T-helper 1 cell treated with Interleukin-12 subunit alpha and Interleukin-12 subunit beta and Interleukin-4 antibody, amounts not matched to agents 30 ng/mL and 1 ng/mL, for 36 hours (primary cell): ENCODE data around the gene COPZ2. TPM values are rescaled to one million over a fixed set of nuclear protein-coding genes. Genes with fewer than 3 reads are reported as not detected.
"Not testable (repeated sequence)": the region's sequence is repeated elsewhere in the genome, so short reads cannot be mapped to it uniquely, and the experiment has no call there.

Source experiments
- intact Hi-C: fragments of 100-400 bp; cut with micrococcal nuclease; formaldehyde crosslinking; loops from one replicate; pipeline ENCODE4 v1.15.1; 2024
- total RNA-seq: library from RNA; stranded (reverse); gene quantifications from 2 replicates; pipeline ENCODE4 v1.2.3, GENCODE V29; 2022

Gene COPZ2
- total RNA-seq, 1 donor from 2014 or later = 4.7 TPM

DNA sequence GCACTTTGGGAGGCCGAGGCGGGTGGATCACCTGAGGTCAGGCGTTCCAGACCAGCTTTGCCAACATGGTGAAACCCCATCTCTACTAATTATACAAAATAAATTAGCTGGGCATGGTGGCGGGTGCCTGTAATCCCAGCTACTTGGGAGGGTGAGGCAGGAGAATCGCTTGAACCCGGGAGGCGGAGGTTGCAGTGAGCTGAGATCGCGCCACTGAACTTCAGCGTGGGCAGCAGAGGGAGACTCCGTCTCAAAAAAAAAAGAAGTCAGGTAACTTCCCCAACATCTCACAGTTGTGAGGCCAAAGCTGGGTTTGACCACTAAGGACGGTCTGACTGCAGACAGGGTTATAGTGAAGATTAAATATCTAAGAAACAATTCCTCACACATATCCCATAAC lies 2.9 kb downstream of the COPZ2 start:
- intact Hi-C loops = not testable (repeated sequence)

DNA sequence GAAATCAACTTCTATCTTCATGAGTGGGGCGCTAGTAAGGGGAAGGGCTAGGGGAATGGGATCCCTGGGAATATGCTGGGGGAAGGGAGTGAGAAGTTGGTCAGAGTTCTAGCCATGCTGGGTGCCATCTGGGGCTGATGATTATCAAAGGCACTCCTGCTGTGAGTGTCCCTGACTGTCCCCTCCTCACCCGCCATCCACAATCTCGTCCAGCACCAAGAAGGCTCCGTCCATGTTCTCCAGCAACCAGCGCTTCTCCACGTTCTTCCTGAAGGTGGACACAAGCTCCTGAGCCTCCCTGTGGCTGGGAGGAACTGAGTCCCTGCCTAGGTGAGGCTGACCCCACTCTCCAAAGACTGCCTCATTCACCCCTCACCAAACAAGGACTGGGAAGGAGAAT lies 5.6 kb downstream of the COPZ2 start:
- intact Hi-C loops = no loop called here

DNA sequence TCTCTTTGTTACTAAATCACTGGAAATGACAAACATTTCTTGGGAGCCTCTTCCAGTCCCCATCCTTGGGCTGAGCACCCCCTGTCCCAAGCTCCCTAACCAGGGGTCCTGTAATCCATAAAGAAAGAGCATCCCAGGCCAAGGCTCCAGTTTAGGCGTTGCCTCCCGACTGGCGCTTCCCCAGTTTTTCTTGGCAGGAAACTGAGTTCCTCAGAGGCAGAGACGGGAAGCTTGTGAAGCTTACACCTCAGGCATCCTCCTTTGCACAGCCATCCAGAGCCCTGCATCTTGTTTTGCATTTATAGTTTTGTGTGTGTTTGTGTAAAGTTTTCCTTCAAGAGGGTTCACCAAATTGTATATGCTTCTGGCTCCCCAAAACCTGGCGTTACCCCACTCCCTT lies 7.1 kb downstream of the COPZ2 start:
- intact Hi-C loops = no loop called here

DNA sequence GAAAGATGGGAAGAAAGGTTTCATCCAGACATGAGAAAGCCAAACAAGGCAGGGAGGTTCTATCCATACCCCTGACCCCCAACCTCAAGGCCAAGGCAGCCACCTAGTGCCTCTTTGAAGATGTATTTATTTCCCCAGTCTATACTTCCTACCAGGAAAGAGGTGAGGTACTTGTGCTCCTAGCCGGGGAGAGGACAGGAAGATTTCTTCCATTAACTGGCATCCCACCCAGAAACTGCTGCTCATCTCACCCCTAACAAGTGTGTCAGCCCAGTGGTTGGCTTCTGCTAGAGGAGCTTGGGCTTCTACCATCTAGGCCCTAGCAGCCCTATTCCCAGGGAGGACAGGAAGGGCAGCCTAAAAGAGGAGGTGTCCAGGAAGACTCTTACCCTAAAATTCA lies 8.9 kb downstream of the COPZ2 start:
- intact Hi-C loops = loop anchor here (5.0 kb wide), 2 partner anchors 269 to 564 kb away; partner anchors contain the start of genes HOXB3 and HOXB5

DNA sequence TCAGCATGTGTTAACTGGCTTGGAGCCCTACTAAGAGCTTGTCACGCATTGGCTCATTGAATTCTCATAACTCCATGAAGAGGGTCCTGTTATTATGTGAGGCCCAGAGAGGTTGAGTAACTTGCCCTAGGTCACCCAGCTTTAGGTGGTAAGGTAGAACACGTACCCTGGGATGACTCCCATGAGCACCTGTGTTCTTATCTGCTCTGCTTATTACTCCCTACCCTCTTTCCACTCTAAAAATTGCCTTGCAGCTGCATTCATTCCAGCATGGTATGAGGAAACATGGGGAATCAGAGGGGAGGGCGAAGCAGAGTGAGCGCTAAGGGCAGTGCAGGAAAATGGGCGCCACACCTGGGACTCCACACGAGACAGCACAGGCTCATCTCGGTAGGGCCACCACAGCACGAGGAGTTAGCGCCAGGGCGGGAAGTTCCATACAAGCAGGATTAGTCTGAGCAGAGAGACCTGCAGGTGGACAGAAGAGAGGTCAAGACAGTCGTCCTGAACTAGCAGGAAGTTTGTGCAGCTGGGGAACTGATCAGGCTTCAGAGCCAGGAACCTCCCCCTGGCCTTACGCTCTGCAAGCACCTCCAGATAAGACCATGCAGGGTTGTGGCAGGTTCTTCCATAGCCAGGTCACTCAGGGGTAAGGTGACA lies 10.1 kb downstream of the COPZ2 start:
- intact Hi-C loops = loop anchor here (5.0 kb wide), 2 partner anchors 270 to 565 kb away; partner anchors contain the start of genes HOXB3 and HOXB5

DNA sequence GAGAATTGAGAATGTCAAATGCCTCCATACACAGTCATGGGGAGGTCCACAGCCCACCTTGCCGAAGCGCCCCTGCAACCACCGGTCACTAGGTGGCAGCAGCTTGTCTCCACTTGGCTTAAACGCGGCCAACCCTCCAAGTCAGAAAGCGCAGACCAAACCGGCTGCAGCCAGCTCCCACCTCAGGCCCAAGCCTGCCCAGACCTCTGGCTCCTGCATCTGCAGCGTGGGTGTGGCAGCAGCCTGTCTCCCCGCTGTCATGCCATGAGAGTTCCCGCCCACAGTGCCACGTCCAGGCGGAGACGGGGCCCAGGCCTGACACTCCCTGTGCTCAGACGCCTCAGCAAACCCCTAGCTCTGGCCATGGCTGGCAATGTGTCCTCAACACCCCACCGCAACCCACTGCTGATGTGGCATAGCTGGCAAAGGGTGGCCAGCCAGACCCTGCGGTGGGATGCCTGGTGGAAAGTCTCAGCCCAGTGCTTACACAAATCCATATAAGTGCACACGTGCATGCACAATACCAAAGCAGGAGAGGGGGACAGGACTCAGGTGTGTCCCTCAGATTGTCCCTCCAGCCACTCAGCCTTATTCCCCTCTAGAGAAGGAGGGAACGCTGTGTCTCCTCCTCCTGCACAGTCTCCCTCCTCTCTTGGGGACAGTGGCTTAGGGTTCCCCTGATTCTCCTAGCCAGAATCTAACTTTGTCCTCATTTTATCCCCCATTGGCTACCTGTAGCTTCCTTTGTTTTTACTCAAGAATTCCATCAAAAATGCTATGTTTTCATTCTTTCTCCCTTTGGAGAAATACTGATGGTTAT lies 10.9 kb downstream of the COPZ2 start:
- intact Hi-C loops = loop anchor here (1.0 to 5.0 kb wide), 3 partner anchors 271 to 592 kb away; partner anchors contain the start of genes HOXB3 and HOXB5

DNA sequence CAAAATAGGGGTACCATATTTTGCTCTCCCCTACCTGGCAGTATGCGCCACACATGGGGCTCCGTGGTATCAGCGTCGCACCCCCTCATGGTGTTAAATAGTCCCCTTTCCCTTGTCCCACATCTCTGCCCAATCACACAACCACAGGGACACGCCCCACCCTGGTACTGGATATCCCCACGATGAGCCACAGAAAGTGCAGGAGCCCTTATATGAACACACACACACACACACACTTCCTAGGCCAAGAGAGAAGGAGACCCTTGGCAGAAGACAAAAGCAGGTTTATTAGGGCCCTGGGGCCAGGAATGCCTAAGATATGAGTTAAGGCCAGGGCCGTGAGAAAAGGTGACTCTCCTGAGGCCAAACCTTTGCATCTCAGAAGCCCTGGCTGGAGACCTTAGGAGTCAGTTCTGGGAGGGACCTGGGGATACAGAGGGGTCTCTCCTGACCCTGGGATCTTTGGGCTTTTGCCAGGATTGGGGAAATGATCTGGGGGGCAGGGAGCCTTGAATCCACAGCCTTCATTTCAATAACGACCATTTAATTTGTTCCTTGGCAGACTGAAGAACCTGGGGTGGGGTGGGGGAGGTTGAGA lies 11.6 kb downstream of the COPZ2 start:
- intact Hi-C loops = loop anchor here (1.0 to 5.0 kb wide), 16 partner anchors 11 to 866 kb away; partner anchors contain the start of genes ATP5MC1, CBX1, CDK5RAP3 and COPZ2

DNA sequence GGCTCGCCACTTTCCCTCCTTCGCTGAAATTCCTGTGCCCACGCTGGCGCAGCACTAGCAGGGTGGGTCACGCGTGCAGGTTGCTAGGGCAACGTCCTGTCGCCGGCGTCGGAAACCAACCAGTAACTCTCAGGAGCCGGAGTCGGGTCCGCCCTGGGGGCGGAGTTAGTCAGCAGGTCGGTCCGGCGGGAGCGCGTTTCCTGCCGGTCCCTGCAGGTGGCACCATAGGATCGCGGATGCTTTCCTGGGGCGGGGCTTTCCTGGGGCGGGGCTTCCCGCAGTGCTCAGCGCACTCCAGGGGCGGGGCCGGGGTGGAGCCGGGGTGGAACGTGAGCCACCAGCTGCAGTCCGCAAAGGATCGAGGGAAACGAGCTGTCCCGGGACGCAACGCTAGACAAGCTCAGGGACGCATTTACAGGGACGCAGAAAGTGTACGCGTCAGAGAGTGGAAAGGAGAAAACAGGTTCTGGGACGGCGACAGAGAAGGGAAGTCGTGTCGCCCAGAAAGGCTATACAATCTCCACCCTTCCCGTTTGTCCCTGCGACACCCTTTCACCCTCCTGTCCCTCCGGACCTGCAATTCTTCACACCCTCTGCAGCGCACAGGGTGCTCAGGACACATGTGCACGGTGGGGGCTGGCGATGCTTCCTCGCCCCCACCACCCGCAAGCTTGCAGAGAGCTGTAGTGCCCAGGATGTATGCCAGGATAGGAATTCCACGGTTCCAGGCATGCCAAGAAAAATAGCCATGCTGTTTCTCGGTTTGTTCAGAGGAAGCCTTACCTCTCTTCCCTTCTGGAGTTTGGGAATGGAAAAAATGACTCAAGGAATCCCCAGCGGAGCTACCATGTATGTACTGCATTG lies 12.3 kb downstream of the COPZ2 start:
- intact Hi-C loops = loop anchor here (1.0 to 5.0 kb wide), 15 partner anchors 12 to 867 kb away; partner anchors contain the start of genes ATP5MC1, CBX1, CDK5RAP3 and COPZ2

DNA sequence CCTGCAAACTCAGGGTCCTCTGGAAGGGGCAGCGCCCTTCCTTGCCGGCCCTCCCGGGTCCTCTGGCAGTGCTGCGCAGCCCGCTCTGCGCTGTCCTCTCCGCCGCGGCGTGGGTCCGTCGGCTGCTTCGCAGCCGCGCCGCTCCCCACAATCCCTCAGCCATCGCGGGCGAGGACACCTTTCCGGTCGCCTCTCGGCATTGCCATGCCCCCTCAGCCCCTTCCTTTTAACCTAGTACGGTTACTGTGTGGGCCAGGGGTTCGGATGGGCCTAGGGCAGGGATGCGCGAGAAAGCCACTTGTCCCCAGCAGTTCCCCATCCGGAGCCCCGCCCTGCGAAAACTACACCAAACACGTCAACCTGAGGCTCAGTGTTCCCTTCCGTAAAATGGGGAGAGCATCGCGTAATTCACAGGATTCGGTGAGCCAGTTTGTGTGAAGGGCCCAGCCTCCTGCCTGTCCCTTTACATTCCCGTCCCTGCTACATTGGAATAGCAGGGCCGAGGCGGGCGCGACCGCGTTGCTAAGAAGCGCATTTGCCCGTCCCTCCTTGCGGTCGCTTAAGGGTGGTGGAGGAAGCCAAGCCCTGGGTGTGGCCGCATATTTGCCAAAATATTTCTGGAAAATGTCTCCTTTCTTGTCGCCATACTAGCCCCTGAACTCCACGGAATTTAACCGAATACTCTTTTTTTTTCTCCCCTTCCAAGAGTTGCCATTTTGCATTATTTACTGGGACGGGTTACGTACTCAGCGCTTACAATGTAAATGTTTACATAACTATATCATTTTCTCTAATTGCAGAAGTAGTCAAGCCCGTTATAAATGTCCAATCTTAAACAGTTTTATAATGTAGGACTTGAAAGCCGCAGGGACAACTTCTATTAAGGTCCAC lies 13.2 kb downstream of the COPZ2 start:
- intact Hi-C loops = loop anchor here (1.0 to 5.0 kb wide), 17 partner anchors 13 to 868 kb away; partner anchors contain the start of genes ATP5MC1, CBX1, CDK5RAP3 and COPZ2

DNA sequence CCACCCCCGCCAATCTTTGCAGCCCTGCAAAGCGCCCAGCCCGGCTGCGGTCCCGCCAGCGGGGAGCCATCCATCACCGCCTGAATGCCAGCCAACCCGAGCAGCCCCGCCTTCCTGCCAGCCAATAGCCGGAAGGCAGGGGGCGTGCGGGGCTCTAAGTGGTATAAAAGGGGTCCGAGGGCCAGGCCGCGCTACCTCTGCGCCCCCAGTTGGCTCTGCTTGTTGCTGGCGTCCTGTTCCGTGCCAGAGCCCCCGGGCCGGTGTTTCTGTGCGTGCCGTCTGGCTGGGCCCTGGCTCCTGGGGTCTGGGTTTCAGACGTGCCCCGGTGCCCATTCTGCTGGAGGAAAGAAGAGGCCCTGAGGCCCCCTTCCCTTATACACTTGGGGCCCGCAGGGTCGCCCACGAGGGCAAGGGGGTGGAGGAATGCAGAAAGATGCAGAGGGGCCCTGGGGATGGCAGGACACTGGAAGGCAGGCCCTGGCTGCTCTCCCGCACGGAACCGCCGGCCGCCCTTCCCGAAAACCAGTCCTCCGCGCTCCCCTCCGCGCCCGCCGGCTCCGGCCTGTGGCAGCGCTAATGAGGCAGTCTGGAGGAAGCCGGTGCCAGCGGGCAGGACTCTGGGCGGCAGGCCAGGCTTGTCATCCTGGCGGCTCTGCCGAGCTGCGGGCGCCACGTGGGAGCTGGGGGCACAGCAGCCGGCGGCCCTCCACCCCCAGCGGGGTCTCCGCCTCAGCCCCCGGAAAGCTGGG lies 14.0 kb downstream of the COPZ2 start:
- intact Hi-C loops = loop anchor here (1.0 to 2.0 kb wide), 6 partner anchors 12 to 587 kb away; partner anchors contain the start of genes CDK5RAP3, HOXB7 and SCRN2

DNA sequence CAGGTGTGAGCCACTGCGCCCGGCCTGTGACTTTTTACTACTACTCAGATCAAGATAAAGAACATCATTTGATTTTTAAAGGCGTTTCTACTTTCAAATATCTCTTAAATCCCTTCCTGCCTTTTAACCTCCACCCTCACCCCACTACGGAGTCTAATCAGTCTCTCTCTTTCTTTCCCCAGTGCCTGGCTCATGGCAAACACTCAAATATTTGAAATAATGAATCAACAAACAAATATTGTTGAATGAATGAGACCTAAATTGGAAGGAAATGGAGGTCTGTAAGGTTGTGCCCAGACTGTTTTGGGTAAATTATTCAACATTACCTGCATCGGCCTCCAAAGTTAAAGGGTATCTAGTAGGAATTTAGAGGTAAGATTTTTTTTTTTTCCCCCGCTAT lies 14.7 kb downstream of the COPZ2 start:
- intact Hi-C loops = no loop called here

DNA sequence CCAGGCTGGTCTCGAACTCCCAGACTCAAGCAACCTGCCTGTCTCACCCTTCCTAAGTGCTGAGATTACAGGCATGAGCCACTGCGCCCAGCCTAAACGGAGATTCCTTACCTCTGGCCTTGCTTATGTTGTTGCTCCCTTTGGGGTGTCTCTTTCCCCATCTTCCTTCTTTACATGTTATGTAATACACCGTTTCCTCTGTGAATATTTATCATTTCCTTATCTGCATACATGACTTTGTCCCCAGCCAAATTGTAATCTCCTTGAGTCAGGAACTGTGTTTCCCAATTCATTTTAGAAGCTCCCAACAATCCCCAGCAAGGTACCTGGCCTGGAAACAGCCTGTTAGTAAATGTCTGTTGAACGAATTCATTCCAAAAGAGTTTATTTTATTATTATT lies 15.7 kb downstream of the COPZ2 start:
- intact Hi-C loops = no loop called here

DNA sequence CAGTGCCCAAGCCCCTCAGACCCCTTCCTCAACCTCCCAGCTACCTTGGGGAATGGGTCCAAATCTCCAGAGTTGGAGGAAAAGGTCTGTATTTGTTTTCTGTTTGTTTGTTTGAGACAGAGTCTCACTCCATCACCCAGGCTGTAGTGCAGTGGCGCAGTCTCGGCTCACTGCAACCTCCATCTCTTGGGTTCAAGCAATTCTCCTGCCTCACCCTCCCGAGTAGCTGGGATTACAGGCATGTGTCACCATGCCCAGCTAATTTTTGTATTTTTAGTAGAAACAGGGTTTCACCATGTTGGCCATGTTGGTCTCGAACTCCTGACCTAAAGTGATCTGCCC lies 19.8 kb downstream of the COPZ2 start:
- intact Hi-C loops = loop anchor here (1.0 to 2.0 kb wide), 3 partner anchors 47 to 121 kb away; partner anchors contain the start of genes CDK5RAP3 and SP2

DNA sequence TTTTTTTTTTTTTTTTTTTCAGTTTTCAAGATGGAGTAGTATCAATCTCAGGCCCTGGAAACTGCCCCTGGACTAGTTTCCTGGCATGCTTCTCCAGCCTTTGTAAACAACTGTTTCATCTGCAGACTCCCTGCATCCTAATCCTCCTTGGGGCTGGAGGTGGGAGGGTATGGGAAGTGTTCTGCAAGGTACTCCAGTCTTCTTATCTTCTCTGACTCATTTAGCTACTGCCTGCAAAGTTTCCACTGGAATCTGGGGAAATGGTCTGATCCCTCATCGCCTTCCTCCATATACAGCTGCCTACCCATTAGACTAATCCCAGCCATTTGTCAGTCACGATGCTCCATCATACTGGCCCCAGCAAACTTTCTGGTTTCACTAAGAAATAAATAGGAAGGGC lies 21.5 kb downstream of the COPZ2 start:
- intact Hi-C loops = loop anchor here (2.0 kb wide), 2 partner anchors 45 to 119 kb away; partner anchors contain the start of genes CDK5RAP3 and SP2

DNA sequence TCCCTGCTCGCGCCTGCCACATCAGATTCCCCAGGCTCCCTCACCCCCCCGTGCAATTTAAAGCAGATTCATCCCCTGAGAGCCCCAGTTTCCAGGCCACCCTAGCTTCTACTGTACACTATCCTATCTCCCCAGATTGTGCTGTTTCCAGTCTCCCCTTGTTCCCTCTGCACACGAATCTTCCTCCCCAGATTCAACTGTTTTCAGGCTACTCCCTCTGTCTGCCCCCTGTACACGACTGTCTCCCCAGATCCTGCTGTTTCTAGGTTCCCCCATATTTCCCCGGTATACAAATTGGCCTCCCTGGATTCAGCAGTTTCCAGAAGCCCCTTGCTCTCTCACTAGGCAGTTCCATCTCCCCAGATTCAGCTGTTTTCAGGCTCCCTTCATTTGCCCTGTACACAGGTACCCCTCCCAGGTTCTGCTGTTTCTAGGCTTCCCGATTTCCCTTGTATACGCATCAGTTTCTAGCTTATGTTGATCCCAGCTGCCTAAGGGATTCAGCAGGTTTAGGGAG lies 22.9 kb downstream of the COPZ2 start:
- intact Hi-C loops = no loop called here

DNA sequence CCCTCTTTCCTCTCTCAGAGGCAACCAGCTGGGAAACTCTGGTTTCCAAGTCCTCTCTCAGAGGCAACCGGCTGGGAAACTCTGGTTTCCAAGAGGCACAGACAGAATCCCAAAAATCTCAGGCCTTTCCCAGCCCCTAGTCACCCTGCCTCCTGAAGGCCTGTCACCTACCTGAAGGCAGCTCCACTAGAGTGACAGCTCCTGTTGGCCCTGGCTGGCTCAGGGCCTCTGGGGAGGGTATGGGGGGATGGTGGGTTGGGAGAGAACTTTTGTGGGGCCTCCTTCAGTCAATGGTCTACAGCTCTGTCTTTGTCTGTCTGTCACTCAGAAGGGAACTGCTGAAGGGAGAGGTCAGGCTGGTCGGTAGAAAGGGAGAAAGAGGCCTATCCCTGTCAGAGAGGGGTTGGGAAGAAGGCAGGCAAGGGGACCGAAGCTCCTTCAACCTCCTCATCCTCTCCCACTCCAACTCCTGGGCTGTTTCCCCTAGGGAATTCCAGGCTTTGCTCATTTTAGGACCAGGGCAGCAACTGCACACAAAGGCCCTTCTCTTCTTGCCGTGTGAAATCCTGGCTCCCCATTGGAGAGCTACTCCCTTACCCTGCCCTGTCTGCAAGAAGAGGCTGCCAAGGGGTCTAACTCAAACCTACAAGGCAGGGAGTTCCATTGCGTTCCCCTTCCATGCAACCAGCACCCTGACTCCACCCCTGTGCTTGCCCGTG lies 23.6 kb downstream of the COPZ2 start:
- intact Hi-C loops = no loop called here

DNA sequence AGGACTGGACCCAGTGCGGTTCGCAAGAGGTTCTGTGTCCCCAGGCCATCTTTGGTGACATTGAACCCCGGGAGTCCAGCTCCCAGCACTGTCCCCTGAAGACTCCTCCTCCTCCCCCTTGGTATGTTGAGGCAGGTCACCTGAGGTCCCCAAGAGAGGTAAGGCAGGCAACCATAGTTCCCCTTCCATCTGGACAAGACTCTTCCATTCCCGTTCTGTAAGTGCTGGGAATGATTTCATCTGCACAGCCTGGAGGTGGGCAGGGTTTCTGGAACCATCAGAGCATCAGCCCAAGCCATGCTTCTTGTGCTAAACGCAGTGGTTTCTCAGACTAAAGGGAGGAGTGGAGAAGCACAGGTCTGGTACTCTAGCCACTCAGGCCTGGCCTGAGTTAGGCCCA lies 24.9 kb downstream of the COPZ2 start:
- intact Hi-C loops = loop anchor here (1.0 kb wide), 1 partner anchor 34 kb away; no protein-coding TSS in a partner anchor

DNA sequence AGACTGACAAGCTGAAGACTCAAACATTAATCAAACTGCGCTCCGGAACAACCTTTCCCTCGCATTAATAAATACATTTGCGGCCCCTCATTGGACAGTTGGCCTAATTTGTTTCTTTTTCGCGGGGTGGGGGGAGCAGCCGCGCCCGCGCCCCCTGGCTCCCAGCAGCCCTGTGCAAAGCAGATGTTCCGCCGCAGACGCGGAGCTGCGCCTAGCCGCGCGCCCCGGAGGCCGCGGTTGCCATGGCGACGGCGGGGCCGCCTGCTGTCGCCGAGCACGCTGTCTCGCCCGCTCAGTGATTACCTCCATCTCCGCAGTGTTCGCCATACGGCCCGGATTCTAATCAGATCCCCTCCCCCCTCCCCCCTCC lies 25.5 kb downstream of the COPZ2 start:
- intact Hi-C loops = loop anchor here (1.0 kb wide), 1 partner anchor 34 kb away; no protein-coding TSS in a partner anchor
